Cortex of kidney (tissue), 1 donor: ENCODE measurements around the gene KRTAP12-4.
"Not testable (repeated sequence)": the region's sequence is repeated elsewhere in the genome, so short reads cannot be mapped to it uniquely, and the experiment has no call there.

ENCODE experiments used
- DNase-seq: peaks from one replicate; lab custom pipeline; 2025; lab: John Stamatoyannopoulos, UW

KRTAP12-4 gene

DNA sequence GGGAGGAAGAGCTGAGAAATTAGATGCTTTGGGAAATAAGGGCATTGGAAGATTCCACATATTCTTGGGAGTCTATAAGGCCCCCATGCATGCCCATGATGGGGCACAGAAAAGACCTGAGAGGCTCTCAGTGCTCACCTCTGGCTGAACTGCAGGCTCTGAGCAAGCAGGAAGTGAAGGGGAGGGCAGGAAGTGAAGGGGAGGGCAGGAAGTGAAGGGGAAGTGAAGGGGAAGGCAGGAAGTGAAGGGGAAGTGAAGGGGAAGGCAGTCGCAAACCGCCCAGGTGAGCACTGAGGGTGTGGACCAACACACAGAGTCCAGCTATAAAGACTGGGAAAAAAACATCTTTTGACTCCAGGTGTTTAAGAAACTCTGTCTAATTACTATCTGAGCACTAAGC is 24.0 kb downstream of the KRTAP12-4 start:
- no peak for DNase-seq

DNA sequence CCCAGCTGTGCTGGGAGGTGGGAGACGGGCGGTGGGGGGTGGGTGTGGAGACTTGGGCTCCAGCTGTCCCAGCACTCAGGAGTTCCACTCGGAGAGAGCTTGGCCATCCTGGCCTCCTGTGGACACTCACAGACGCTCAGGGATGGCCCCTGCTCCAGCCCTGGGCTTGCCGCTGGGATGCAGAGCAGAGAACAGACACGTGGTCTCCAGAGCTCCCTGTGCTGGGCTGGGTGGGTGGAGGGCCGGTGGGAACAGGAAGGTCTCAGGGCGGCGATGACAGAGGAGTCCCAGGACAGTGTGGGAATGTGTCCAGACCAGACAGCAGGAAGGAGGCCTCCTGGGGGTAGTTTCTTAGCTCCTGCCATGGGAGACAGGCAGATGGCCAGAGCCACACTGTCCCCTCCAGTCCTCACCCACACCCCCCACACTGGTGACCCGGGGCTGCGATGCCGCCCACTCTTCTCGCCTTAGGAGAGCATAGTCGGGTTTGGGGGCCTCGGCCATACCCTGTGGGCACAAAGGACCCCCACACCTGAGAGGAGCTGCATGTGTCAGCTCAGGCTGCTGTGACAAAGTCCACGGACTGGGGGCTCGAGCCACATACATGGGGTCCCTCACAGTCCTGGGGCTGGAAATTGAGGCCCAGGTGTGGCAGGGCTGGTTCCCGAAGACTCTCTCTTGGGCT is 25.6 kb downstream of the KRTAP12-4 start:
- DNase-seq: no peak

DNA sequence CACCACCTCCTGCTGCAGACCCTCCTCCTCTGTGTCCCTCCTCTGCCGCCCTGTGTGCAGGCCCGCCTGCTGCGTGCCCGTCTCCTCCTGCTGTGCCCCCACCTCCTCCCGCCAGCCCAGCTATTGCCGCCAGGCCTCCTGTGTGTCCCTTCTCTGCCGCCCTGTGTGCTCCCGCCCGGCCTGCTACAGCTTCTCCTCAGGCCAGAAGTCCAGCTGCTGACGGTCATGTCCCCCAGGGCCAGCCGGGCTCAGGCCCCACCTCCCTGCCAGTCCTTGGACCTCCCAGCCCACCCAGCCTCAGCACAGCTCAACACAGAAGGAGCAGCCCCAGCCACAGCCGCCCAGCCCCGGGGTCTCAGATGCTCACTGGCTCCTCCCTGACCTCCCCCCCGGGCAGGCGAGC is 26.6 kb downstream of the KRTAP12-4 start:
- DNase-seq: not testable (repeated sequence)

GRCh38 chr21:44627181-44627822 is 27.2 kb downstream of the KRTAP12-4 start:
- not testable (repeated sequence) for DNase-seq

GRCh38 chr21:44626673-44627143 is 27.8 kb downstream of the KRTAP12-4 start, which contains the start of gene KRTAP10-9:
Gene KRTAP10-9, plus strand, starts transcription at chr21:44627093. Its CDS starts 79 bp downstream, at chr21:44627172.
- DNase-seq: no peak

- DNase-seq: no peak
These were observed 28.2 kb downstream of the KRTAP12-4 start for GRCh38 chr21:44626262-44626661.

GRCh38 chr21:44625756-44626155 is 28.7 kb downstream of the KRTAP12-4 start:
- no peak for DNase-seq

GRCh38 chr21:44623575-44623974 is 30.9 kb downstream of the KRTAP12-4 start:
- no peak for DNase-seq

DNA sequence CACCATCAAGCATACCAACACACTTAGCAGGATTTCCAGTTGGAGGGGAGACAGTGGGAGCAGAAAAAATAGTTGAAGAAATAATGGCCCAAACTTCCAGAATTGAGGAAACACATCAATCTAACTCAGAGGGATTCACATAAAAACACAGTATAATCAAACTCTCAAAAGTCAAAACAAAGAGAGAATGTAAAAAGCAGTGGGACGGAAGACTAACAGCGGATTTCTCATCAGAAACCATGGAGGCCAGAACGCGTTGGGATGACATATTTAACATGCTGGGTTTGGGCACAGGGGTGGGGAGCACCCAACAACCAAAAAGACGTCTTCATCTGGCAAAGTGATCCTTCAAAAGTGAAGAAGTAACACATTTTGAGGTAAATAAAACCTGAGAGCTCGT is 34.6 kb downstream of the KRTAP12-4 start:
- no peak for DNase-seq

DNA sequence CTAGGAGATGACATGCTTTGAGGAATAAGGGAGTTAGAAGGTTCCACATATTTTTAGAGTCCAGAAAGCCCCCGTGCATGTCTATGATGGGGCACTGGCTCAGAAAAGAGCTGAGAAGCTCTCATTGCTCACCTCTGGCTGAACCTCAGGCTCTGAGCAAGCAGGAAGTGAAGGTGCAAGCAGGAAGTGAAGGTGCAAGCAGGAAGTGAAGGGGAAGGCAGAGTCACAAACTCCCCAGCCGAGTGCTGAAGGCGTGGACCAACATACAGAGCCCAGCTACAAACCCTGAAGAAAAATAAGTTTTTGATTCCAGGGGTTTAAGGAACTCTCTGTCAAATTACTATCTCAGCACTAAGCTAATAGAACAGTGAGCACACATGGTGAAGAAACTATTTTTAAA is 35.5 kb downstream of the KRTAP12-4 start:
- no peak for DNase-seq

GRCh38 chr21:44618504-44618903 is 36.0 kb downstream of the KRTAP12-4 start:
- no peak for DNase-seq

DNA sequence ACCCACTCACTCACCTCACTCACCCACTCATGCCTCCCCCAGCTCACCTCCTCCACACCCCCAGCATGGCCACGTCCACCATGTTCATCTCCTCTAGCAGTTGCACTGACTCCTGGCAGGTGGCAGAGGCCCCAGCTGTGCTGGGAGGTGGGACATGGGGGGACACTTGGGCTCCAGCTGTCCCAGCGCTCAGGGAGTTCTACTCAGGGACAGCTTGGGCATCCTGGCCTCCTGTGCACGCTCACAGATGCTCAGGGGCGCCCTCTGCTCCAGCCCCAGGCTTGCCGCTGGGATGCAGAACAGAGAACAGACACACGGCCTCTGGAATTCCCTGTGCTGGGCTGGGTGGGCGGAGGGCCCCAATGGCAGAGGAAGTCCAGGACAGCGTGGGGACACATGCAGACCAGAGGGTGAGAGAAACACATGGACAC is 37.4 kb downstream of the KRTAP12-4 start:
- no peak for DNase-seq

- no peak for DNase-seq
These were observed 37.9 kb downstream of the KRTAP12-4 start for GRCh38 chr21:44616591-44616926.

- no peak for DNase-seq
These were observed 38.4 kb downstream of the KRTAP12-4 start for GRCh38 chr21:44615911-44616590.

GRCh38 chr21:44615466-44615865 is 39.0 kb downstream of the KRTAP12-4 start:
- DNase-seq: no peak

- DNase-seq: no peak
These were observed 39.5 kb downstream of the KRTAP12-4 start for GRCh38 chr21:44614961-44615391.

- no peak for DNase-seq
These were observed 40.3 kb downstream of the KRTAP12-4 start for GRCh38 chr21:44614161-44614631.

- no peak for DNase-seq
These were observed 40.9 kb downstream of the KRTAP12-4 start for GRCh38 chr21:44613386-44614155.

DNA sequence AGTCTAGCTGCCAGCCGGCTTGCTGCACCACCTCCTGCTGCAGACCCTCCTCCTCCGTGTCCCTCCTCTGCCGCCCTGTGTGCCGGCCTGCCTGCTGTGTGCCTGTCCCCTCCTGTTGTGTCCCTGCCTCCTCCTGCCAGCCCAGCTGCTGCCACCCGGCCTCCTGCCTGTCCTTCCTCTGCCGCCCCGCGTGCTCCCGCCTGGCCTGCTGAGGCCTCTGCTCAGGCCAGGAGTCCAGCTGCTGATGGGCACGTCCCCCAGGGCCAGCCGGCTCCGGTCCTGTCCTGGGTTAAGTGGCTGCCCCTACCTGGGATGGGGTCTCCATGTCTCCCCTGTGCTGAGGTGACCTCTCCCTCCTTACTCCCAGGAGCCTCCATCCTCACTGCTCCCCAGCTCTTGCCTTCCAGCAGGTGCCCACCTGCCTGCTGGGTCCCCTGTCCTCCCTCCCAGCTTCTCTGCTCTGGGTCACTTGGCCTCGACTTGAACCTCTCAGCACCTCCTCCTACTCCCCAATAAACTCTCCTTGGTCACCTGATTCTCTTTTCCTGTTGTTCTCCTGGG is 41.7 kb downstream of the KRTAP12-4 start:
- no peak for DNase-seq

GRCh38 chr21:44612029-44612486 is 42.4 kb downstream of the KRTAP12-4 start, which contains the start of gene KRTAP10-8:
Gene KRTAP10-8, plus strand, starts transcription at chr21:44612079. Its CDS starts 22 bp downstream, at chr21:44612101.
- no peak for DNase-seq

DNA sequence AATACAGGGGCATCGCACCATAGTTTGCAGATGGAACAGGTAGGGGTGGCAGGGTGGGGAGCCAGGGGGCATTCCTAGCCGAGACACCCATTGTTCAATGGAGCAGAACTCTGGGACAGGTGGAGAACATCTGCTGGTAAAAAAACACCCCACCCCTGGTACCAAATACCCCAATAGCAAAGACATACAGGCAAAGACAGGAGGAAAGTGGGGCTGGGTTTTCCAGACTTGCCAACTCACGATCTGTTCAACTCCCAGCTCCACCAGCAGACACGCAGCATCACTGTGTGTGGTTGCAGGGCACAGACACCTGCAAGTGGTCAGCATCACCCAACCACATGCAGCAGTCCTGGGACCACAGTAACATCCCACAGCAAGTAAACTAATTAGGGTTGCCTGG is 42.9 kb downstream of the KRTAP12-4 start:
- no peak for DNase-seq
